PFSK-1 (cell line): Measurements from ENCODE around the gene CA11.

ENCODE experiments used
- REST ChIP-seq, 2 experiments: IDR thresholded peaks; 2 replicates each; pipeline versions ENCODE4 v1.6.1 to v1.8.0; 2011 to 2012; ENCODE audit warnings: low read depth in 2 of 2, low read length in 2 of 2, control low read depth in 1 of 2, inconsistent platforms in 1 of 2, mild to moderate bottlenecking in 1 of 2, moderate library complexity in 1 of 2; ENCODE audit not compliant: insufficient read depth in 1 of 2
- SIN3A ChIP-seq: IDR thresholded peaks from 2 replicates; pipeline ENCODE4 v1.6.1; 2012; ENCODE audit warnings: mild to moderate bottlenecking, low read length, moderate library complexity, borderline replicate concordance; ENCODE audit not compliant: insufficient read depth

- no peak for TF ChIP-seq SIN3A
- no peak for TF ChIP-seq REST (IDR thresholded peaks at IDR 0.05; ENCODE audit: insufficient read depth in 1 of 2, low read depth in 2 of 2, low read length in 2 of 2)
These were observed 43.0 kb downstream of the CA11 start for GRCh38 chr19:48603001-48603400.
